PFSK-1 (cell line): ENCODE measurements around the gene PLAU.

Experiments
- FOXP2 ChIP-seq: optimal IDR thresholded peaks from 2 replicates; pipeline ENCODE3; 2011; ENCODE audit warnings: borderline replicate concordance, control low read depth, inconsistent platforms; ENCODE audit not compliant: insufficient read depth; ENCODE audit errors: extremely low read length, extremely low read depth
- POLR2AphosphoS5 ChIP-seq: IDR thresholded peaks from 2 replicates; pipeline ENCODE4 v1.6.1; 2012; ENCODE audit warnings: low read depth, mild to moderate bottlenecking, control low read depth, low read length, moderate library complexity
- SIN3A ChIP-seq: IDR thresholded peaks from 2 replicates; pipeline ENCODE4 v1.6.1; 2012; ENCODE audit warnings: mild to moderate bottlenecking, low read length, moderate library complexity, borderline replicate concordance; ENCODE audit not compliant: insufficient read depth
- TAF1 ChIP-seq: IDR thresholded peaks from 2 replicates; pipeline ENCODE4 v1.6.1; 2012; ENCODE audit warnings: low read length, control low read depth, borderline replicate concordance; ENCODE audit not compliant: insufficient read depth
- TF ChIP-seq, protein P1 (sequence below), 2 experiments: IDR thresholded peaks; 2 replicates each; pipeline versions ENCODE4 v1.6.1 to v1.8.0; 2011 to 2012; ENCODE audit warnings: low read depth in 2 of 2, low read length in 2 of 2, control low read depth in 1 of 2, inconsistent platforms in 1 of 2, mild to moderate bottlenecking in 1 of 2, moderate library complexity in 1 of 2; ENCODE audit not compliant: insufficient read depth in 1 of 2

DNA sequence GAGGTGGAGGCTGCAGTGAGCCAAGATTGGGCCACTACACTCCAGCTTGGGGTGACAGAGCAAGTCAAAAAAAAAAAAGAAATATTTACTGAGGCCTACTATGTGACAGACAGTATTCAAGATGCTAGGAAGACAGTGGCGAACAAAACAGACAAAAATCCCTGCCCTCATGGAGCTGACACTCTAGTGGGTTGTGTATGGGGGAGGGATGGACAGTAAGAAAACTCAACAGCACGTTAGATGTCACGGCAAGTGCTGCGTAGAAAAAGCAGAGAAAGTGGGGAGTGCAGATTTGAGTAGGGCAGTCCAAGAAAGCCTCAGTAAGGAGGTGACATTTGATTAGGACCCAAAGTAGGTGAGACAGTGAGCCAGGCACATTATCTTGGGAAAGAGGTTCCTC, 46.7 kb upstream of the PLAU start:
- no peak for TF ChIP-seq FOXP2
- TF ChIP-seq POLR2AphosphoS5, result no peak
- TF ChIP-seq TAF1, result no peak
- no peak for TF ChIP-seq SIN3A
- TF ChIP-seq, protein P1, sequence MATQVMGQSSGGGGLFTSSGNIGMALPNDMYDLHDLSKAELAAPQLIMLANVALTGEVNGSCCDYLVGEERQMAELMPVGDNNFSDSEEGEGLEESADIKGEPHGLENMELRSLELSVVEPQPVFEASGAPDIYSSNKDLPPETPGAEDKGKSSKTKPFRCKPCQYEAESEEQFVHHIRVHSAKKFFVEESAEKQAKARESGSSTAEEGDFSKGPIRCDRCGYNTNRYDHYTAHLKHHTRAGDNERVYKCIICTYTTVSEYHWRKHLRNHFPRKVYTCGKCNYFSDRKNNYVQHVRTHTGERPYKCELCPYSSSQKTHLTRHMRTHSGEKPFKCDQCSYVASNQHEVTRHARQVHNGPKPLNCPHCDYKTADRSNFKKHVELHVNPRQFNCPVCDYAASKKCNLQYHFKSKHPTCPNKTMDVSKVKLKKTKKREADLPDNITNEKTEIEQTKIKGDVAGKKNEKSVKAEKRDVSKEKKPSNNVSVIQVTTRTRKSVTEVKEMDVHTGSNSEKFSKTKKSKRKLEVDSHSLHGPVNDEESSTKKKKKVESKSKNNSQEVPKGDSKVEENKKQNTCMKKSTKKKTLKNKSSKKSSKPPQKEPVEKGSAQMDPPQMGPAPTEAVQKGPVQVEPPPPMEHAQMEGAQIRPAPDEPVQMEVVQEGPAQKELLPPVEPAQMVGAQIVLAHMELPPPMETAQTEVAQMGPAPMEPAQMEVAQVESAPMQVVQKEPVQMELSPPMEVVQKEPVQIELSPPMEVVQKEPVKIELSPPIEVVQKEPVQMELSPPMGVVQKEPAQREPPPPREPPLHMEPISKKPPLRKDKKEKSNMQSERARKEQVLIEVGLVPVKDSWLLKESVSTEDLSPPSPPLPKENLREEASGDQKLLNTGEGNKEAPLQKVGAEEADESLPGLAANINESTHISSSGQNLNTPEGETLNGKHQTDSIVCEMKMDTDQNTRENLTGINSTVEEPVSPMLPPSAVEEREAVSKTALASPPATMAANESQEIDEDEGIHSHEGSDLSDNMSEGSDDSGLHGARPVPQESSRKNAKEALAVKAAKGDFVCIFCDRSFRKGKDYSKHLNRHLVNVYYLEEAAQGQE (IDR thresholded peaks at IDR 0.05; ENCODE audit: insufficient read depth in 1 of 2, low read depth in 2 of 2, low read length in 2 of 2), result no peak
